ENCODE data around the gene SLC25A11. TPM values are rescaled to one million over a fixed set of nuclear protein-coding genes. Genes with fewer than 3 reads are reported as not detected.
A peak's percentile ranks its signal among the peaks of the same experiment; 100 is the strongest.

The SLC25A11 gene
- 51.2 TPM for total RNA-seq

GRCh38 chr17:4939796-4940554 lies at the start of gene SLC25A11, which contains the start of gene RNF167:
SLC25A11 (minus strand) TSS chr17:4940046; CDS start chr17:4939910, 136 bp downstream.
RNF167 (plus strand) TSS chr17:4940268; CDS start chr17:4940910, 642 bp downstream.

GRCh38 chr17:4986951-4987766 lies 47.3 kb upstream of the SLC25A11 start, which contains the start of gene CAMTA2:
CAMTA2 (minus strand) TSS chr17:4987675; CDS start chr17:4986222, 1,453 bp downstream.

GRCh38 chr17:4967539-4968485 lies 28.0 kb upstream of the SLC25A11 start, which contains the start of gene SPAG7:
SPAG7 (minus strand) TSS chr17:4967817; CDS start chr17:4967804, 13 bp downstream.

GRCh38 chr17:4950746-4951204 lies 10.9 kb upstream of the SLC25A11 start, which contains the start of gene ENO3:
ENO3 (plus strand) TSS chr17:4951119; CDS start chr17:4951830, 711 bp downstream.

GRCh38 chr17:4948166-4948930 lies 8.5 kb upstream of the SLC25A11 start, which contains the start of gene PFN1:
PFN1 (minus strand) TSS chr17:4948530; CDS start chr17:4948394, 136 bp downstream.

GRCh38 chr17:4931963-4932362 lies 7.9 kb downstream of the SLC25A11 start, which contains the start of gene GP1BA:
GP1BA (plus strand) TSS chr17:4932277; CDS start chr17:4932605, 328 bp downstream.

GRCh38 chr17:4903051-4903818 lies 36.6 kb downstream of the SLC25A11 start, which contains the start of gene CHRNE:
CHRNE (minus strand) TSS chr17:4903098; CDS start chr17:4903063, 35 bp downstream.

GRCh38 chr17:4899341-4900230 lies 40.3 kb downstream of the SLC25A11 start, which contains the start of gene C17orf107:
C17orf107 (plus strand) TSS chr17:4899536; CDS start chr17:4899763, 227 bp downstream.

Small RNA genes lying within 50 kb of the gene (small RNA-seq; reads per million reads assigned to genes)
- gene MIR6864, result 0.26 reads per million, percentile 9 among the genes with 10 or more reads in this experiment
- not detected for gene MIR6865

Other genes with a start within 250 kb of the SLC25A11 start
- 31.1 TPM for gene PELP1, start 235.9 kb downstream of the SLC25A11 start, total RNA-seq
- gene ARRB2, start 229.4 kb downstream of the SLC25A11 start, total RNA-seq, result 16.4 TPM
- gene MED11, start 208.6 kb downstream of the SLC25A11 start, total RNA-seq, result 8.3 TPM
- gene ZMYND15, start 200.2 kb downstream of the SLC25A11 start, total RNA-seq, result 0.23 TPM
- 1.8 TPM for gene CXCL16, start 200.1 kb downstream of the SLC25A11 start, total RNA-seq
- not detected for gene TM4SF5, start 168.2 kb downstream of the SLC25A11 start, total RNA-seq
- gene VMO1, start 153.7 kb downstream of the SLC25A11 start, total RNA-seq, result 0.69 TPM
- not detected for gene GLTPD2, start 151.1 kb downstream of the SLC25A11 start, total RNA-seq
- 111 TPM for gene PSMB6, start 143.9 kb downstream of the SLC25A11 start, total RNA-seq
- gene PLD2, start 132.9 kb downstream of the SLC25A11 start, total RNA-seq, result 10.8 TPM
- 29.3 TPM for gene MINK1, start 106.7 kb downstream of the SLC25A11 start, total RNA-seq
- 3.0 TPM for gene C17orf107, start 40.5 kb downstream of the SLC25A11 start, total RNA-seq
- gene CHRNE, start 36.9 kb downstream of the SLC25A11 start, total RNA-seq, result 0.46 TPM
- not detected for gene GP1BA, start 7.8 kb downstream of the SLC25A11 start, total RNA-seq
- gene RNF167, start 222 bp upstream of the SLC25A11 start, total RNA-seq, result 25.8 TPM
- 78.0 TPM for gene PFN1, start 8.5 kb upstream of the SLC25A11 start, total RNA-seq
- gene ENO3, start 11.1 kb upstream of the SLC25A11 start, total RNA-seq, result 1.8 TPM
- gene SPAG7, start 27.8 kb upstream of the SLC25A11 start, total RNA-seq, result 40.4 TPM
- 11.8 TPM for gene CAMTA2, start 47.6 kb upstream of the SLC25A11 start, total RNA-seq
- 0.69 TPM for gene INCA1, start 57.5 kb upstream of the SLC25A11 start, total RNA-seq
- 13.8 TPM for gene KIF1C, start 57.9 kb upstream of the SLC25A11 start, total RNA-seq
- not detected for gene SLC52A1, start 95.4 kb upstream of the SLC25A11 start, total RNA-seq
- gene ZFP3, start 138.4 kb upstream of the SLC25A11 start, total RNA-seq, result 15.7 TPM
- gene ZNF232, start 171.8 kb upstream of the SLC25A11 start, total RNA-seq, result 14.3 TPM
- 0.23 TPM for gene USP6, start 176.0 kb upstream of the SLC25A11 start, total RNA-seq